MM.1S (cell line): ENCODE data around the gene MXRA7.

Experiments used
- DNase-seq: peaks from one replicate; pipeline ENCODE4 v3.0.0-alpha.2; 2015
- H2AFZ ChIP-seq: fragments of 300-600 bp; sonication (generic); 2 replicates; pipeline ENCODE4 v1.6.0; 2016; ENCODE audit warnings: antibody characterized with exemption, low read length
- H3F3A ChIP-seq: fragments of 300-600 bp; sonication (generic); 2 replicates; pipeline ENCODE4 v1.6.1; 2016; ENCODE audit warnings: mild to moderate bottlenecking, antibody characterized with exemption, low read length, moderate library complexity, mixed read lengths; ENCODE audit not compliant: insufficient read depth
- H3K27ac ChIP-seq: fragments of 300-600 bp; sonication (generic); 2 replicates; pipeline ENCODE4 v1.5.1; 2016; ENCODE audit warnings: mild to moderate bottlenecking, low read length
- H3K27me3 ChIP-seq: fragments of 300-600 bp; sonication (generic); replicated peaks from 2 replicates; pipeline ENCODE4 v1.6.0; 2016; ENCODE audit warnings: low read length; ENCODE audit not compliant: insufficient read depth
- H3K36me3 ChIP-seq: fragments of 300-600 bp; sonication (generic); replicated peaks from 2 replicates; pipeline ENCODE4 v1.6.1; 2016; ENCODE audit warnings: mild to moderate bottlenecking, low read length, mixed read lengths; ENCODE audit not compliant: insufficient read depth
- H3K4me1 ChIP-seq: fragments of 300-600 bp; sonication (generic); 2 replicates; pipeline ENCODE4 v1.6.1; 2016; ENCODE audit warnings: low read length, mixed read lengths
- H3K4me2 ChIP-seq: fragments of 300-600 bp; sonication (generic); 2 replicates; pipeline ENCODE4 v1.6.0; 2016; ENCODE audit warnings: low read depth, low read length
- H3K4me3 ChIP-seq: fragments of 300-600 bp; sonication (generic); 2 replicates; pipeline ENCODE4 v1.5.1; 2016; ENCODE audit warnings: low read length, mixed read lengths
- H3K79me2 ChIP-seq: fragments of 300-600 bp; sonication (generic); 2 replicates; pipeline ENCODE4 v1.6.1; 2016; ENCODE audit warnings: mixed run types, low read length, mixed read lengths
- H3K9ac ChIP-seq: fragments of 300-600 bp; sonication (generic); 2 replicates; pipeline ENCODE4 v1.6.1; 2016; ENCODE audit warnings: low read length, mixed read lengths
- H3K9me2 ChIP-seq: fragments of 300-600 bp; sonication (generic); replicated peaks from 2 replicates; pipeline ENCODE4 v1.6.1; 2016; ENCODE audit warnings: mild to moderate bottlenecking, low read length, mixed read lengths; ENCODE audit not compliant: insufficient read depth
- H3K9me3 ChIP-seq: fragments of 300-600 bp; sonication (generic); replicated peaks from 2 replicates; pipeline ENCODE4 v1.6.1; 2016; ENCODE audit warnings: mild to moderate bottlenecking, low read length, mixed read lengths; ENCODE audit not compliant: insufficient read depth
- H4K20me1 ChIP-seq: fragments of 300-600 bp; sonication (generic); 2 replicates; pipeline ENCODE4 v1.6.1; 2016; ENCODE audit warnings: mild to moderate bottlenecking, low read length, moderate library complexity, mixed read lengths; ENCODE audit not compliant: insufficient read depth
- EZH2 ChIP-seq: fragments of 300-600 bp; sonication (generic); optimal IDR thresholded peaks from 2 replicates; pipeline ENCODE3; 2017; ENCODE audit warnings: low read depth, mild to moderate bottlenecking, antibody characterized with exemption, low read length, mixed read lengths
- EZH2phosphoT487 ChIP-seq: fragments of 300-600 bp; sonication (generic); IDR thresholded peaks from 2 replicates; pipeline ENCODE4 v1.6.1; 2018; ENCODE audit warnings: antibody characterized with exemption, low read length
- TF ChIP-seq, protein P1 (sequence below): fragments of 300-600 bp; sonication (generic); IDR thresholded peaks from 2 replicates; pipeline ENCODE4 v1.5.1; 2016; ENCODE audit warnings: antibody characterized with exemption, low read length, mixed read lengths

Gene MXRA7

DNA sequence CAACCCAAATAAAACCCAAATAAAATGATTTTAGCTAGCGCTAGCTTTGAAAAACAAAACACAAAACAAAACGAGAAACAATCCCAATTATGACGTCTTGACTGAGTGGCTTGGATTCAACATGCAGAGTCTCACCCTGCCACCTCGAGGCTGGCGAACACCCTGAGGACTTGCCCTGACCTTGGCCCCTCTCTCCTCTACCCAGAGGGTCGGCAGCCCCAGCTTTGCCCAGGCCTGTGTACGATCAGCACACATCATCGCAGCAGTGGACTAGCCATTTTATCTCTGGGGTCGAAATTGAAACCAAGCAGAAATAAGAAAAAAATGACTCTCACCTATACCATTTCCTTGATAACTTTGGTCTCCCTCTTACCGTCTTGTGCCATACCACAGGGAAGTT is 10.7 kb upstream of the MXRA7 start:
- TF ChIP-seq EZH2 (no peak), EZH2phosphoT487 (no peak)
- no peak overlapping the region for H3K4me2 ChIP-seq
- no peak overlapping the region for H3K27ac ChIP-seq
- no peaks in the 10 kb centered on the region for H4K20me1 ChIP-seq
- H3K36me3 ChIP-seq, result peaks cover 15% of the 10 kb centered on the region
- H3F3A ChIP-seq, result peaks cover 22% of the 10 kb centered on the region
- no peaks in the 10 kb centered on the region for H3K27me3 ChIP-seq
- peaks cover 76% of the 10 kb centered on the region for H3K79me2 ChIP-seq
- no peak for DNase-seq
- no peaks in the 10 kb centered on the region for H3K9me3 ChIP-seq
- no peak overlapping the region for H3K9ac ChIP-seq
- no peak overlapping the region for H3K4me3 ChIP-seq
- H2AFZ ChIP-seq, result no peak overlapping the region
- H3K4me1 ChIP-seq, result peaks cover 12% of the 10 kb centered on the region; the same call in 1 of the 2 replicates
- no peaks in the 10 kb centered on the region for H3K9me2 ChIP-seq

DNA sequence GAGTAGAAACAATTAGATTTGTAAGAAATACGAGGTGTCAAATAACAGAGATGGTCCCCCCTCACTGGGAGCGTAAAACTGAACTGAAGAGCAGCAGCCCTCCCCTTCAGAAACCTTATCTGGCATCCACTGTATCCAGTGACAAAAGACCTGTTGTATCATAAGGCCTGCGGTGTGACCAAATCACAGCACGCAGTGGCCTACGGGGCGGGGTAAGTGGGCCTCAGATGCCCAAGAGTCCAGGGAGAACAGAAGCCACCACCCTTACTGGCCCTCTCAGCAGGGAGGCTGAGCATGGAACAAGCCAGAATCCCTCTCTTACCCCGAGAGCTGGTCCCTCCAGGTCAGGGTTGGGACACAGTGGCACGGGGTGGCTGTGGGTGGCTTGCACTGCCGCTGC is 10.2 kb upstream of the MXRA7 start:
- Histone ChIP-seq H3K4me3 (no peak overlapping the region), H2AFZ (no peak overlapping the region), H4K20me1 (no peaks in the 10 kb centered on the region), H3K9me3 (no peaks in the 10 kb centered on the region), H3K4me1 (peaks cover 18% of the 10 kb centered on the region), H3K79me2 (peaks cover 72% of the 10 kb centered on the region), H3K27ac (no peak overlapping the region), H3K27me3 (no peaks in the 10 kb centered on the region), H3K9me2 (no peaks in the 10 kb centered on the region), H3F3A (peaks cover 23% of the 10 kb centered on the region), H3K4me2 (no peak overlapping the region), H3K9ac (no peak overlapping the region), H3K36me3 (peaks cover 15% of the 10 kb centered on the region)
- TF ChIP-seq, protein P1, sequence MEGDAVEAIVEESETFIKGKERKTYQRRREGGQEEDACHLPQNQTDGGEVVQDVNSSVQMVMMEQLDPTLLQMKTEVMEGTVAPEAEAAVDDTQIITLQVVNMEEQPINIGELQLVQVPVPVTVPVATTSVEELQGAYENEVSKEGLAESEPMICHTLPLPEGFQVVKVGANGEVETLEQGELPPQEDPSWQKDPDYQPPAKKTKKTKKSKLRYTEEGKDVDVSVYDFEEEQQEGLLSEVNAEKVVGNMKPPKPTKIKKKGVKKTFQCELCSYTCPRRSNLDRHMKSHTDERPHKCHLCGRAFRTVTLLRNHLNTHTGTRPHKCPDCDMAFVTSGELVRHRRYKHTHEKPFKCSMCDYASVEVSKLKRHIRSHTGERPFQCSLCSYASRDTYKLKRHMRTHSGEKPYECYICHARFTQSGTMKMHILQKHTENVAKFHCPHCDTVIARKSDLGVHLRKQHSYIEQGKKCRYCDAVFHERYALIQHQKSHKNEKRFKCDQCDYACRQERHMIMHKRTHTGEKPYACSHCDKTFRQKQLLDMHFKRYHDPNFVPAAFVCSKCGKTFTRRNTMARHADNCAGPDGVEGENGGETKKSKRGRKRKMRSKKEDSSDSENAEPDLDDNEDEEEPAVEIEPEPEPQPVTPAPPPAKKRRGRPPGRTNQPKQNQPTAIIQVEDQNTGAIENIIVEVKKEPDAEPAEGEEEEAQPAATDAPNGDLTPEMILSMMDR, result no peak
- TF ChIP-seq EZH2 (no peak), EZH2phosphoT487 (no peak)
- no peak for DNase-seq

DNA sequence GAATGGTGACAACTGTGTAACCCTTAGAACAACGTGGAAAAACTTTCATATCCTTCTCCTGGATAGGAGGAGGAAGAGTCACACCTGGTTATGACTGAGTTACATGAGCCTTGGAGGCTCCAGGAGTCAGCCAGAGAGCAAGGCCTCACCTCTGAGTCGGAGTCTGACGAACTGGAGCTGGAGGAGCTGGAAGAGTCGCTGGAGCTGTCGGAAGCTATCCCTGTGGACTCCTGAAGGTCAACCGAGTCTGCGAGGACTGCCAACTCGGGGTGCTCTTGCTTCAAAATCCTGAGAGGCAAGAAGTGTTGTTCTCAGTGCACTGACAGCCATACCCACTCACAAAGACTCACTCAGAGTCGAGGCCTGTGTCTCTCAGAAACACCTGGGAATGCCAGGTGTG is 9.4 kb upstream of the MXRA7 start:
- Histone ChIP-seq H4K20me1 (no peaks in the 10 kb centered on the region), H3K4me1 (peaks cover 25% of the 10 kb centered on the region), H3K36me3 (peaks cover 15% of the 10 kb centered on the region)

DNA sequence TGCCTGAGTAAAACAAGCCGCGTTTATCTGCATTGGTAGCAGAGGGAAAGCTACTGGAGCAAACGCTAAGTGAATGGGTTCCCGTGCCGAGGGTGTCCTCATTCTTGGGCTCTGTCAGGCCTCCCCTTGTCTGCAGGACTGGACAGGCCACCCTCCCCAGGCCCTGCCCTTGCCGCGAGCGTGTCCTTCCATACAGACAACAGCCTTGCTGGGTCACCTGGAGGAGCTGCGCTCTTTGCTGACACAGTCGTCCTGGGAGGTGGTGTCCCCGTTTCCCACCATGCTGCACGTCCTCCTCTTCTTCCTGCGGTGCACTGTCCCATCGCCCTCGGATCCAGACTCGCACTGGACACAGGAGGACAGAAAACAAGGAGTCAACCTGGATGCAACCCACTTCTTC is 7.8 kb upstream of the MXRA7 start:
- Histone ChIP-seq H3K4me1 (peaks cover 25% of the 10 kb centered on the region), H3K4me2 (no peak overlapping the region), H3K9me2 (no peaks in the 10 kb centered on the region), H4K20me1 (no peaks in the 10 kb centered on the region), H3F3A (peaks cover 25% of the 10 kb centered on the region), H2AFZ (no peak overlapping the region), H3K27me3 (no peaks in the 10 kb centered on the region), H3K79me2 (peaks cover 60% of the 10 kb centered on the region), H3K4me3 (no peak overlapping the region), H3K9ac (no peak overlapping the region), H3K36me3 (peaks cover 7% of the 10 kb centered on the region), H3K9me3 (no peaks in the 10 kb centered on the region), H3K27ac (no peak overlapping the region)
- DNase-seq, result no peak
- TF ChIP-seq, protein P1, result no peak
- TF ChIP-seq EZH2phosphoT487 (no peak), EZH2 (no peak)

More for the DNA sequence above, 9.4 kb upstream of the MXRA7 start:
- Histone ChIP-seq H3K9me2 (no peaks in the 10 kb centered on the region), H3K4me2 (no peak overlapping the region), H3K27me3 (no peaks in the 10 kb centered on the region), H3K9ac (no peak overlapping the region), H2AFZ (no peak overlapping the region), H3K9me3 (no peaks in the 10 kb centered on the region), H3K4me3 (no peak overlapping the region), H3K79me2 (peaks cover 65% of the 10 kb centered on the region), H3F3A (peaks cover 23% of the 10 kb centered on the region), H3K27ac (no peak overlapping the region)
- DNase-seq, result no peak
- TF ChIP-seq EZH2phosphoT487 (no peak), EZH2 (no peak)
- TF ChIP-seq, protein P1, result no peak
